Measurements from ENCODE around the gene ACSM6.
"Not testable (repeated sequence)": the region's sequence is repeated elsewhere in the genome, so short reads cannot be mapped to it uniquely, and the experiment has no call there.

The ACSM6 gene

GRCh38 chr10:95220539-95220938 is 26.5 kb downstream of the ACSM6 start:
- DNase-seq = no peak

DNA sequence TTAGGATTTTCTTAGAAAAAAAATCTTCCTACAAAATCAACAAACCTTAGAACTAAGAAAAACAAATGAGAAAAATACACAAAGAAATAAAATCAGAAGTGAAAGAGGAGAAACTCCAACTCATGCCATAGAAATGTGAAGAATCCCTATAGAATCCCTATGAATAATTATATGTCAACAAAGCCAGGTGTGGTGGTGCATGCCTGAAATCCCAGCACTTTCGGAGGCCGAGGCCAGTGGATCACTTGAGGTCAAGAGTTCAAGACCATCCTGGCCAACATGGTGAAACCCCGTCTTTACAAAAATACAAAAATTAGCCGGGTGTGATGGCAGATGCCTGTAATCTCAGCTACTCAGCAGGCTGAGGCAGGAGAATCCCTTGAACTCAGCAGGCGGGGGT is 27.1 kb downstream of the ACSM6 start:
- DNase-seq = no peak

DNA sequence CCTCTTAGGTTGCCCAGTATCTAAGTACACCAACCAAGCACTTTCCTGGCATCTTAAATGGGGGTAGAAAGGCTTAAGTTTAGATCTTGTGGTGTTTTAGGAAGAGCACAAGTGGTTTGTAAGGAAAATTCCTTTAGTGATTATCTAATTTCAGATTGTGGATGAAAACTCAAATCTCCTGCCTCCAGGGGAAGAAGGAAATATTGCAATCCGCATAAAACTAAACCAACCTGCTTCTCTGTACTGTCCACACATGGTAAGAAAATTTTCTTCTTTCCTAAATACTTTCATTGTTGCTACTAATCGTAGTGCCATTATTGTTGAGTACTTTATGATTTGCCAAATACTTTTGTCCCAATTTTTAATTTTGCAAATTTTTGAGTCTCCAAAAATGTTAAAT is 31.1 kb downstream of the ACSM6 start:
- DNase-seq = no peak

- DNase-seq = not testable (repeated sequence)
Observed at GRCh38 chr10:95228934-95229723, 35.1 kb downstream of the ACSM6 start.

DNA sequence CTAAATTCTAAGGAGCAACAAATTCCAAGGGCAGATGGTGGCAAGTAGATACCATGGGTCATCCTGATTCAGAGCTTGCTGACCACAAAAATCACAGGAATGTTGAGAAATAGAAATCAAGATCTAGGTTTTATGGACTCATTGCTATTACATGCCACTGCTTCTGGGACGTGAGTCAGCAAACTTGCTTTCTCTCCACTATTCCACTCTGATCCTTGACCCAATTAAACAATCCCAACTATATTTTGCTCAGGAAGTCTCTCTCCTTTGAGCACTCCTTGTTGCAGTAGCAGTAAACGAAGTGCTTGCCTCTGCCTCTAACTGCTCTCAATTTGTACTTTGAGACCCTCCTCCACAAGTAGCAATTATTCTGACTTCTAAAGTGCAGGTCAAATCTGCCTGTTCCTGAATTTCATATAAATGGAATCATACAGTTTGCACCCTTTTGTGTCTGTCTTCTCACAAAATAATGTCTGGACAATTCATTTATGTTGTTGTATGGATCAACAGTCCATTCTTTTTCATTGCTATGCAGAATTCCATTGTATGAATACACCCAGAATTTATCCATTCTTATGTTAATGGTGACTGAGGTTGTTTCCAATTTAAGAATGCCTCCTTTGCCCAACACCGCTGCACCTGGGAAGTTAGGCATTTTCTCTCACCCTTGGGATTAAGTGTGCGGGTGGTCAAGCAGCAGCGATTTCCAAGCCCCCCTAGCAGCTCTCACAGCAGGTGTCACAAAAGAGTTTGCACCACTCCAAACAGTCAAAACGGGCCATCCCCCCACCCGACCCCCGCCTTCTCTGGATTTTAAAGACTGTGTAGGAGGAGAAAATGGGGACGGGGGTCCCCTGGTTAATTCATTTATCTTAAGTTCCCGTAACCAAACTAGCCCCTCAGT is 35.9 kb downstream of the ACSM6 start:
- DNase-seq = peak; percentile 73

DNA sequence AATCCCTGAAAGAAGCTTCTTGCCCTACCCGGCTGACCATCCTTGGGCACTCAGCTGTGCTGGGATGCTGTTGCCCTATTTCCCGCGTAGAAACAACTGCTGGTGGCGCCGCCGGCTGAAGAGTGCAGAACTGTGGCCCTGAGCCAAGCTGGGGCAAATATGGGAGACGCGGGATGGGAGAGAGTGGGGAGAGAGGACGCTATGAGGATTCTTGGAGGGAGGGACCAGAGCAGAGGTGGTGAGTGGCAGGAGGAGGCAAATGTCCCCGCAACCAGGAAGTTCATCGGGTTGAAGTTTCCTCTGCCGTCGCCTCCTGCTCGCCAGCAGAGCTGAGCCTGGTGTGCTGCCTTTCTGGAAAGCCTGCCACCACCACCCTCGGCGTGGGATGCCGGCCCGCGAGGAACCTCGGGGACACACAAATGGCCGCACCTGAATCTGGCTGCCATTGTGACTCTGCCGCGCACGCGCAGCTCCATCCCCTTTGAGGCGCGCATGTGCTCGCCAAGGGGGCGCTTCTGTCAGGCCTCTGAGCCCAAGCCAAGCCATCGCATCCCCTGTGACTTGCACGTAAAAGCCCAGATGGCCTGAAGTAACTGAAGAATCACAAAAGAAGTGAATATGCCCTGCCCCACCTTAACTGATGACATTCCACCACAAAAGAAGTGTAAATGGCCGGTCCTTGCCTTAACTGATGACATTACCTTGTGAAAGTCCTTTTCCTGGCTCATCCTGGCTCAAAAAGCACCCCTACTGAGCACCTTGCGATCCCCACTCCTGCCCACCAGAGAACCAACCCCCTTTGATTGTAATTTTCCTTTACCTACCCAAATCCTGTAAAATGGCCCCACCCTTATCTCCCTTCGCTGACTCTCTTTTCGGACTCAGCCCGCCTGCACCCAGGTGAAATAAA is 36.9 kb downstream of the ACSM6 start:
- DNase-seq = peak; percentile 85

DNA sequence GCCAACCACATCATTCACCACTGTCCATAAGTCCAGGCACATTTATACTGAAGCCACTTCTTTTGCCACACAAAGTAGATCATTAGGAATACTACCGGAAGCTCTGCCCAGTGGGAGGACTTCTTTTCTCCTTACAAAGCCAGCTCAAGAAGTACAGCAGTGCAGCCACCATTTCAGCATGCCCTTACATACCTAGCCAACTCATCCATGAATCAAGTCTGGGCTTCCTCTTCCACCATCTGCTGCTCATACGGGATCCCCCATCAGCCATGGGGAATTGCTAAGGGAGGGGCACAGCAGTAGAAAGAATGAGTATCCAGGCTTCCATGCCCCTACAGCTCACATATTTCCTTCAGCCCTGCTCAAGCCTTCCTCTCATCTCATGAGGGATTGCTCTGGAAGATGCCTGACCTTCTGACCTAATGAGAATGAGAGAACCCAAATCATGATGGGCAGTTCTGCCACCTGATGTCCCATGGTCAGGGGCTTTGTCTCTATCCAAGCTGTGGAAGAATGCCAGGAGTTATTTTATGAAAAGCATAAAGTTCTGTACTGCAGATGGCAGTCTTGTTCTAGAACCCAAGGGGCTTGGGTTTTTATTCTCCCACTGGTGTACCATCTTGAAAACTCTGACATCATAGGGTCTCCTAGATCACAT is 39.5 kb downstream of the ACSM6 start:
- DNase-seq = no peak

DNA sequence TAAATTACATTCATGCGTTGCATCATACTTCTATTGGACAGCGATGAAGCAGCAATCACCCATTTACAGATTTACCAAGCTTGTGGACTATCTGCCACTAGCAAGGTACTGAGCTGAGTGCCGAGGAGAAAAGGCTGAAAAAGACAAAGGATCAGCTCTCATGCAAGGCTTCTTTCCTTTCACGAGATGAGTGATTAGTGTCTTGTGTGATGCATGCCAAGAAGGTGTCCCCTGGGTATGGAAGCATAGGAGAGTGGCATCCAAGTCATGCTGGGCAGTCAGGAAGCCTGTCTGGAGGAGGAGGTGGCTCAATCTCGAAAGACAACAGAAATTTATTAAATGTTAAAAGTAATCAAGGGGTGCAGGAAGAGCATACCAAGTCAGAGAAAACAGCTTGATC is 40.9 kb downstream of the ACSM6 start:
- DNase-seq = no peak

GRCh38 chr10:95235676-95236067 is 41.6 kb downstream of the ACSM6 start:
- no peak for DNase-seq

GRCh38 chr10:95236068-95236903 is 42.2 kb downstream of the ACSM6 start:
- no peak for DNase-seq

- no peak for DNase-seq
Observed at GRCh38 chr10:95237376-95238170, 43.5 kb downstream of the ACSM6 start.

DNA sequence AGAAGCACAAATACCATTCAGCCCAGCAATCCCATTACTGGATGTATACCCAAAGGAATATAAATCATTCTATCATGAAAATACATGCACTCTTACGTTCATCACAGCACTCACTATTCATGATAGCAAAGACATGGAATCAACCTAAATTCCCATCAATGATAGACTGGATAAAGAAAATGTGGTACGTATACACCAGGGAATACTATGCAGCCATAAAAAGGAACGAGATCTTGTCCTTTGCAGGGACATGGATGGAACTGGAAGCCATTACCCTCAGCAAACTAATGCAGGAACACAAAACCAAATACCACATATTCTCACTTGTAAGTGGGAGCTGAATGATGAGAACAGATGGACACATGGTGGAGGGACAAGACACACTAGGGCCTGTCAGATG is 46.1 kb downstream of the ACSM6 start:
- DNase-seq = not testable (repeated sequence)

DNA sequence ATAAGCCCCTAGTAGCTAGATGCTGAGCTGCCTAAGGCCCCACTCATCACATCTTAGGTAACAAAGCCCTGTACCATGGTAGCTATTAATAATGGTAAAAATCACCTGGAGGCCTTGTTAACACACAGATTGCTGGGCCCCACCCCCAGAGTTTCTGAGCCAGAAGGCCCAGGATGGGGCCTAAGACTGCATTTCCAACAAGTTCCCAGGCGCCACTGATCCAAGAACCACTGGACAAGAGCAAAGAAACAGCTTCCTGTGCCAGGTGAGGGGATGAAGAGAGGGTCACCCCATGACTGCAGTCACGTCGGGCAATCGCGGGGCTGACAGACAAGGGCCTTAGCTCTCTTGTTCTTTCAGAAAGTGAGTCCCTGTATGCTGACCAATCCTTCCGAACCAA is 46.8 kb downstream of the ACSM6 start:
- no peak for DNase-seq

DNA sequence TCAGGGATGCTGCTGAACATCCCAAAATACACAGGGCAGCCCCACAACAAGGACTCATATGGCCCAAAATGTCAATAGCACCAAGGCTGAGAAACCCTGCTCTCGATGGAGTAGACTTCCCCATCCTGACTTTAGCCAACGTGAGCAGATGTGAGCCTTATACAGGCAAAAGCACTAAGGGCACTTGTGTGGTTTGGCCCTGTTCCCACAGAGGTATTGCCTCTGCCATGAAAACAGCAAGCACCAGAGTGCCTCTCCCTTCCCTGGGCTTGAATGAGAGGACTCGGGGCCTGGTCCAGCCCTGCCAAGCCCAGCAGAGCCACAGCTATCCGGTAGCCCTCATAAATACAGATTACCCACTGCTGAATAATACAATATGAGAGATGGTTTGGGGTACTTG is 47.5 kb downstream of the ACSM6 start:
- DNase-seq = no peak

DNA sequence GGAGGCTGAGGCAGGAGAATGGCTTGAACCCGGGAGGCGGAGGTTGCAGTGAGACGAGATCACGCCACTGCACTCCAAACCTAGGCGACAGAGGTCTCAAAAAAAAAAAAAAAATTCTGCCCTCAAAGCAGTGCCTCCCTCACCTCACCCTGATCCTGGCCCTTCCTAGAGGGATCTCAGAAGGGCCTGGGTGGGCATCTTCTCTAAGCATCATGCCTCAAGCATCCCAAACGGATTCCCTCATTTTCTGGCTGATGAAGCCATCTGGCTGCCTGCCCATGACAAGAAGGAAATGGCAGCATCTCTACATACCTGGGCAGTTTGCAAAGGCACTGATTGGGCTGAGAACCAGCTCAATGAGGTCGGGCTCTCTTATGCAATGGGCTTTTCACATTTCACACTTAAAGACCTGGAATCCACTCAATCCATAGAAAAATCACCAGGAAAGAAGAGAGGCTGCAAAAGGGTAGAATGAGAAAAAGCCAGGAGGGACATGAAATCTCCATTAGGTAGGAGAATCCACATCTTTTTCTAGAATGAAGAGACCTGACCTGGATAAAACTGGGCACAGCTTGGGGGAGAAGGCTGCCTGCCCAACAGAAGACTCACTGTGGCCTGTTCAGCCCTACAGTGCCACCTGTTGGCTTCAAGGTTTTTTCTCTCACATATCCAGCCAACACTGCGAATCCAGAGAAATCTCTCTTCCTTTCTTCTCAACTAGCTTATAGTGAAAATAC is 48.7 kb downstream of the ACSM6 start:
- no peak for DNase-seq

- no peak for DNase-seq
Observed at GRCh38 chr10:95243318-95243617, 49.2 kb downstream of the ACSM6 start.

GRCh38 chr10:95244152-95244551 is 50.1 kb downstream of the ACSM6 start:
- no peak for DNase-seq

GRCh38 chr10:95245425-95246055 is 51.5 kb downstream of the ACSM6 start:
- no peak for DNase-seq

GRCh38 chr10:95246582-95247051 is 52.6 kb downstream of the ACSM6 start:
- DNase-seq = peak; percentile 87

Measured in islet precursor cell (in vitro differentiated cells).